GM21717 (cell line): ENCODE results near the gene PLCB4.

ENCODE experiments used
- ATAC-seq: cut with Tn5 transposase; IDR thresholded peaks from one replicate; pipeline ENCODE4 v1.9.1; 2021; ENCODE audit warnings: mild to moderate bottlenecking, moderate library complexity; ENCODE audit not compliant: unreplicated experiment

The PLCB4 gene

GRCh38 chr20:9166153-9166780 lies 97.4 kb downstream of the PLCB4 start:
- ATAC-seq: no peak

GRCh38 chr20:9169409-9169808 lies 100.5 kb downstream of the PLCB4 start:
- ATAC-seq: no peak

GRCh38 chr20:9172851-9173250 lies 104.0 kb downstream of the PLCB4 start:
- no peak for ATAC-seq

- ATAC-seq: no peak
Measured at GRCh38 chr20:9177278-9177677, 108.4 kb downstream of the PLCB4 start.

GRCh38 chr20:9179193-9179802 lies 110.4 kb downstream of the PLCB4 start:
- ATAC-seq: no peak

GRCh38 chr20:9179867-9180266 lies 111.0 kb downstream of the PLCB4 start:
- no peak for ATAC-seq

- ATAC-seq: no peak
Measured at GRCh38 chr20:9180481-9181257, 111.8 kb downstream of the PLCB4 start.

GRCh38 chr20:9185511-9185910 lies 116.6 kb downstream of the PLCB4 start:
- ATAC-seq: no peak

GRCh38 chr20:9186396-9186795 lies 117.5 kb downstream of the PLCB4 start:
- no peak for ATAC-seq

- no peak for ATAC-seq
Measured at GRCh38 chr20:9195031-9195430, 126.1 kb downstream of the PLCB4 start.

GRCh38 chr20:9196110-9196509 lies 127.2 kb downstream of the PLCB4 start:
- ATAC-seq: no peak

- no peak for ATAC-seq
Measured at GRCh38 chr20:9198460-9198859, 129.6 kb downstream of the PLCB4 start.

GRCh38 chr20:9200196-9200595 lies 131.3 kb downstream of the PLCB4 start:
- no peak for ATAC-seq

- ATAC-seq: no peak
Measured at GRCh38 chr20:9200620-9201019, 131.7 kb downstream of the PLCB4 start.

- no peak for ATAC-seq
Measured at GRCh38 chr20:9202420-9203080, 133.7 kb downstream of the PLCB4 start.

- no peak for ATAC-seq
Measured at GRCh38 chr20:9203081-9203447, 134.2 kb downstream of the PLCB4 start.

- no peak for ATAC-seq
Measured at GRCh38 chr20:9204979-9205378, 136.1 kb downstream of the PLCB4 start.

GRCh38 chr20:9206486-9206885 lies 137.6 kb downstream of the PLCB4 start:
- ATAC-seq: no peak

GRCh38 chr20:9207253-9207652 lies 138.4 kb downstream of the PLCB4 start:
- no peak for ATAC-seq

GRCh38 chr20:9210356-9210755 lies 141.5 kb downstream of the PLCB4 start:
- no peak for ATAC-seq

GRCh38 chr20:9211016-9211760 lies 142.3 kb downstream of the PLCB4 start:
- no peak for ATAC-seq
